Putamen (tissue), 1 donor: ENCODE results near the gene TTLL7.

Experiments used
- DNase-seq: peaks from one replicate; pipeline ENCODE4 v3.0.0-alpha.2; 2016; ENCODE audit warnings: low spot score

TTLL7 gene

GRCh38 chr1:83818916-83819315 lies 180.0 kb downstream of the TTLL7 start:
- DNase-seq = no peak

GRCh38 chr1:83816836-83817235 lies 182.1 kb downstream of the TTLL7 start:
- DNase-seq = no peak

- no peak for DNase-seq
These were observed 183.6 kb downstream of the TTLL7 start for GRCh38 chr1:83815330-83815729.
